Stimulated activated naive CD8-positive, alpha-beta T cell treated with anti-CD3 and anti-CD28 coated beads, Interleukin-15, Interleukin-2, amounts not matched to agents 100 U/mL and 50 U/mL, for 24 hours (primary cell): ENCODE measurements around the gene ZNF599.
"Not testable (repeated sequence)": the region's sequence is repeated elsewhere in the genome, so short reads cannot be mapped to it uniquely, and the experiment has no call there.

ENCODE experiments used
- ATAC-seq: fragments of 150-1000 bp; cut with Tn5 transposase; one replicate; pipeline ENCODE4 v1.10.0; 2021
- DNase-seq: peaks from one replicate; pipeline ENCODE4 v3.0.0; 2021

The ZNF599 gene

GRCh38 chr19:34772697-34773554, at the start of gene ZNF599:
Gene ZNF599, minus strand, starts transcription at chr19:34773215. Its CDS starts 374 bp downstream, at chr19:34772841.
- DNase-seq (peak; percentile 91), ATAC-seq (peak; percentile 99)

GRCh38 chr19:34818270-34818669, 45.3 kb upstream of the ZNF599 start:
- no peak for ATAC-seq

GRCh38 chr19:34816708-34817107, 43.7 kb upstream of the ZNF599 start:
- no peak for ATAC-seq
- no peak for DNase-seq

More at GRCh38 chr19:34818270-34818669, 45.3 kb upstream of the ZNF599 start:
- no peak for DNase-seq

GRCh38 chr19:34808566-34808965, 35.6 kb upstream of the ZNF599 start:
- ATAC-seq, result no peak
- DNase-seq, result no peak

- no peak for ATAC-seq
- DNase-seq, result no peak
These were observed 34.2 kb upstream of the ZNF599 start for GRCh38 chr19:34806976-34807860.

- ATAC-seq, result no peak
- no peak for DNase-seq
These were observed 31.1 kb upstream of the ZNF599 start for GRCh38 chr19:34804115-34804514.

GRCh38 chr19:34796953-34797352, 23.9 kb upstream of the ZNF599 start:
- not testable (repeated sequence) for ATAC-seq, DNase-seq

GRCh38 chr19:34794066-34794960, 21.3 kb upstream of the ZNF599 start:
- no peak for DNase-seq
- ATAC-seq, result no peak

GRCh38 chr19:34793565-34793964, 20.6 kb upstream of the ZNF599 start:
- ATAC-seq (no peak), DNase-seq (no peak)

GRCh38 chr19:34788074-34788473, 15.1 kb upstream of the ZNF599 start:
- ATAC-seq (no peak), DNase-seq (no peak)

GRCh38 chr19:34787059-34787824, 14.2 kb upstream of the ZNF599 start:
- ATAC-seq (no peak), DNase-seq (no peak)

GRCh38 chr19:34786236-34786635, 13.2 kb upstream of the ZNF599 start:
- ATAC-seq, result no peak
- DNase-seq, result no peak

GRCh38 chr19:34779652-34780051, 6.6 kb upstream of the ZNF599 start:
- no peak for ATAC-seq
- DNase-seq, result no peak

GRCh38 chr19:34778342-34778741, 5.3 kb upstream of the ZNF599 start:
- DNase-seq (no peak), ATAC-seq (no peak)

GRCh38 chr19:34774857-34775256, 1.8 kb upstream of the ZNF599 start:
- DNase-seq, result no peak

GRCh38 chr19:34773555-34773864, 495 bp upstream of the ZNF599 start:
- DNase-seq (no peak), ATAC-seq (no peak)

More at GRCh38 chr19:34774857-34775256, 1.8 kb upstream of the ZNF599 start:
- ATAC-seq, result no peak

- ATAC-seq (no peak), DNase-seq (no peak)
These were observed 5.1 kb downstream of the ZNF599 start for GRCh38 chr19:34767951-34768350.

GRCh38 chr19:34766386-34766785, 6.6 kb downstream of the ZNF599 start:
- DNase-seq (no peak), ATAC-seq (no peak)

GRCh38 chr19:34759218-34759917, 13.6 kb downstream of the ZNF599 start:
- no peak for ATAC-seq
- DNase-seq, result no peak

- DNase-seq, result no peak
- no peak for ATAC-seq
These were observed 15.6 kb downstream of the ZNF599 start for GRCh38 chr19:34757441-34757840.
